ENCODE data around the gene ZBTB6. TPM values are rescaled to one million over a fixed set of nuclear protein-coding genes. Genes with fewer than 3 reads are reported as not detected.

The ZBTB6 gene
- total and polyA plus RNA-seq, 2 of the 13 experiments (the other 11 are each of a cell fraction or from before 2014, with no cell fraction given) = 3.7 to 7.1 TPM

DNA sequence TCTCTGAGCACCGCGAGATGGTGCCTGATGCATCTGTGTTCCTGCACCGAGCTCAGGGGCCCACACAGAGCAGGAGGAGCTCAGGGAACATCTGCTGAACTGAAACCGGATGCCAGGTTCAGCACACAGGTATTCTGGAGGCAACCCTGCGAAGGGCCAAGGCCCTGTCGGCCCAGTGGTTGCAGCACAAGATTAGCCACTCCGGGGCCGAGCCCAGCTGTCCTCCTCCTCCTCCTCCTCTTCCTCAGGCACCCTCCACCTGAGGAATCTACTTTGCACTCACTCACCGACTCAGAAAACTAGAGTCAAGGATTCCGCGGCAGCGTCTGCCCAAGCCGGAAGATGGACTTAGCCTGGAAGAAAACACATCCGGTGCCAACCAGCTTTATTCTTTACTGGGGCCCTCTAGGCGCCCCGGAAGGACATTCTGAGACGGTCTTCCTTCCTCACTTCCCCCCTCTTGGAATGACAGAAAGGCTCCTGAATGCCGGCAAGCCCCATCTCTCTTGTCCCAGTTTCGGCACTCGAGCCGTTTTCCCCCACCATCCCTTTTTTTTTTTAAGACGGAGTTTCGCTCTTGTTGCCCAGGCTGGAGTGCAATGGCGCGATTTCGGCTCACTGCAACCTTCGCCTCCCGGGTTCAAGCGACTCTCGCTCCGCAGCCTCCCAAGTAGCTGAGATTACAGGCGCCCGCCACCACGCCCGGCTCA, at the start of gene ZBTB6 (continued):
- TF ChIP-seq, protein P1, sequence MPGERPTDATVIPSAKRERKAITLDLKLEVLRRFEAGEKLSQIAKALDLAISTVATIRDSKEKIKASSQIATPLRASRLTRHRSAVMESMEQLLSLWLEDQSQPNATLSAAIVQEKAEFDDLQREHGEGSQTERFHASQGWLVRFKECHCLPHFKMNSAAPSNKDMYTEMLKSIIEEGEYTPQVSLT (CRISPR knock-in tag; IDR thresholded peaks at IDR 0.05; ENCODE audit: borderline replicate concordance, low read depth) = no peak
- TF ChIP-seq DNMT1 (CRISPR knock-in tag; IDR thresholded peaks at IDR 0.05) = no peak
- peak; percentile 40; the same call in 1 of the 2 replicates for TF ChIP-seq NKX3-1 (CRISPR knock-in tag; IDR thresholded peaks at IDR 0.05)
- no peak for TF ChIP-seq RARG (CRISPR knock-in tag; IDR thresholded peaks at IDR 0.05; ENCODE audit: low read depth)
- TF ChIP-seq, protein P2, sequence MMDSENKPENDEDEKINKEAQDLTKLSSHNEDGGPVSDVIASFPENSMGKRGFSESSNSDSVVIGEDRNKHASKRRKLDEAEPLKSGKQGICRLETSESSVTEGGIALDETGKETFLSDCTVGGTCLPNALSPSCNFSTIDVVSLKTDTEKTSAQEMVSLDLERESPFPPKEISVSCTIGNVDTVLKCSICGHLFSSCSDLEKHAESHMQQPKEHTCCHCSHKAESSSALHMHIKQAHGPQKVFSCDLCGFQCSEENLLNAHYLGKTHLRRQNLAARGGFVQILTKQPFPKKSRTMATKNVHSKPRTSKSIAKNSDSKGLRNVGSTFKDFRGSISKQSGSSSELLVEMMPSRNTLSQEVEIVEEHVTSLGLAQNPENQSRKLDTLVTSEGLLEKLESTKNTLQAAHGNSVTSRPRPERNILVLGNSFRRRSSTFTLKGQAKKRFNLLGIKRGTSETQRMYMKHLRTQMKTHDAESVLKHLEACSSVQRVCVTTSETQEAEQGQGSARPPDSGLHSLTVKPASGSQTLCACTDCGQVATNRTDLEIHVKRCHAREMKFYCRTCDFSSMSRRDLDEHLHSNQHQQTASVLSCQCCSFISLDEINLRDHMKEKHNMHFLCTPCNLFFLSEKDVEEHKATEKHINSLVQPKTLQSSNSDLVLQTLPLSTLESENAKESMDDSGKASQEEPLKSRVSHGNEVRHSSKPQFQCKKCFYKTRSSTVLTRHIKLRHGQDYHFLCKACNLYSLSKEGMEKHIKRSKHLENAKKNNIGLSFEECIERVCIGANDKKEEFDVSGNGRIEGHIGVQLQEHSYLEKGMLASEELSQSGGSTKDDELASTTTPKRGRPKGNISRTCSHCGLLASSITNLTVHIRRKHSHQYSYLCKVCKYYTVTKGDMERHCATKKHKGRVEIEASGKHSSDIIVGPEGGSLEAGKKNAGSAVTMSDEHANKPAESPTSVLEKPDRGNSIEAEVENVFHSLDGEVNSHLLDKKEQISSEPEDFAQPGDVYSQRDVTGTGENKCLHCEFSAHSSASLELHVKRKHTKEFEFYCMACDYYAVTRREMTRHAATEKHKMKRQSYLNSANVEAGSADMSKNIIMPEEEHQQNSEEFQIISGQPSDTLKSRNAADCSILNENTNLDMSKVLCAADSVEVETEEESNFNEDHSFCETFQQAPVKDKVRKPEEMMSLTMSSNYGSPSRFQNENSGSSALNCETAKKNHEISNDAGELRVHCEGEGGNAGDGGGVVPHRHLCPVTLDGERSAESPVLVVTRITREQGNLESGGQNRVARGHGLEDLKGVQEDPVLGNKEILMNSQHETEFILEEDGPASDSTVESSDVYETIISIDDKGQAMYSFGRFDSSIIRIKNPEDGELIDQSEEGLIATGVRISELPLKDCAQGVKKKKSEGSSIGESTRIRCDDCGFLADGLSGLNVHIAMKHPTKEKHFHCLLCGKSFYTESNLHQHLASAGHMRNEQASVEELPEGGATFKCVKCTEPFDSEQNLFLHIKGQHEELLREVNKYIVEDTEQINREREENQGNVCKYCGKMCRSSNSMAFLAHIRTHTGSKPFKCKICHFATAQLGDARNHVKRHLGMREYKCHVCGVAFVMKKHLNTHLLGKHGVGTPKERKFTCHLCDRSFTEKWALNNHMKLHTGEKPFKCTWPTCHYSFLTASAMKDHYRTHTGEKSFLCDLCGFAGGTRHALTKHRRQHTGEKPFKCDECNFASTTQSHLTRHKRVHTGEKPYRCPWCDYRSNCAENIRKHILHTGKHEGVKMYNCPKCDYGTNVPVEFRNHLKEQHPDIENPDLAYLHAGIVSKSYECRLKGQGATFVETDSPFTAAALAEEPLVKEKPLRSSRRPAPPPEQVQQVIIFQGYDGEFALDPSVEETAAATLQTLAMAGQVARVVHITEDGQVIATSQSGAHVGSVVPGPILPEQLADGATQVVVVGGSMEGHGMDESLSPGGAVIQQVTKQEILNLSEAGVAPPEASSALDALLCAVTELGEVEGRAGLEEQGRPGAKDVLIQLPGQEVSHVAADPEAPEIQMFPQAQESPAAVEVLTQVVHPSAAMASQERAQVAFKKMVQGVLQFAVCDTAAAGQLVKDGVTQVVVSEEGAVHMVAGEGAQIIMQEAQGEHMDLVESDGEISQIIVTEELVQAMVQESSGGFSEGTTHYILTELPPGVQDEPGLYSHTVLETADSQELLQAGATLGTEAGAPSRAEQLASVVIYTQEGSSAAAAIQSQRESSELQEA (CRISPR knock-in tag; IDR thresholded peaks at IDR 0.05; ENCODE audit: not compliant biosample characterization) = no peak
- TF ChIP-seq PAWR (CRISPR knock-in tag; IDR thresholded peaks at IDR 0.05; ENCODE audit: borderline replicate concordance) = no peak
- TF ChIP-seq DRAP1 (CRISPR knock-in tag; IDR thresholded peaks at IDR 0.05) = peak; percentile 66; the same call in 1 of the 2 replicates
- peak; percentile 34 for TF ChIP-seq XRCC5 (optimal IDR thresholded peaks at IDR 0.05; ENCODE audit: low read length)
- TF ChIP-seq SETDB1 (CRISPR knock-in tag; IDR thresholded peaks at IDR 0.05; ENCODE audit: borderline replicate concordance) = no peak
- TF ChIP-seq, protein P3, sequence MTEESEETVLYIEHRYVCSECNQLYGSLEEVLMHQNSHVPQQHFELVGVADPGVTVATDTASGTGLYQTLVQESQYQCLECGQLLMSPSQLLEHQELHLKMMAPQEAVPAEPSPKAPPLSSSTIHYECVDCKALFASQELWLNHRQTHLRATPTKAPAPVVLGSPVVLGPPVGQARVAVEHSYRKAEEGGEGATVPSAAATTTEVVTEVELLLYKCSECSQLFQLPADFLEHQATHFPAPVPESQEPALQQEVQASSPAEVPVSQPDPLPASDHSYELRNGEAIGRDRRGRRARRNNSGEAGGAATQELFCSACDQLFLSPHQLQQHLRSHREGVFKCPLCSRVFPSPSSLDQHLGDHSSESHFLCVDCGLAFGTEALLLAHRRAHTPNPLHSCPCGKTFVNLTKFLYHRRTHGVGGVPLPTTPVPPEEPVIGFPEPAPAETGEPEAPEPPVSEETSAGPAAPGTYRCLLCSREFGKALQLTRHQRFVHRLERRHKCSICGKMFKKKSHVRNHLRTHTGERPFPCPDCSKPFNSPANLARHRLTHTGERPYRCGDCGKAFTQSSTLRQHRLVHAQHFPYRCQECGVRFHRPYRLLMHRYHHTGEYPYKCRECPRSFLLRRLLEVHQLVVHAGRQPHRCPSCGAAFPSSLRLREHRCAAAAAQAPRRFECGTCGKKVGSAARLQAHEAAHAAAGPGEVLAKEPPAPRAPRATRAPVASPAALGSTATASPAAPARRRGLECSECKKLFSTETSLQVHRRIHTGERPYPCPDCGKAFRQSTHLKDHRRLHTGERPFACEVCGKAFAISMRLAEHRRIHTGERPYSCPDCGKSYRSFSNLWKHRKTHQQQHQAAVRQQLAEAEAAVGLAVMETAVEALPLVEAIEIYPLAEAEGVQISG (CRISPR knock-in tag; IDR thresholded peaks at IDR 0.05) = peak; percentile 89
- peak; percentile 50; the same call in 1 of the 2 replicates for TF ChIP-seq NAIF1 (CRISPR knock-in tag; IDR thresholded peaks at IDR 0.05; ENCODE audit: borderline replicate concordance)
- TF ChIP-seq ZNF747 (CRISPR knock-in tag; IDR thresholded peaks at IDR 0.05; ENCODE audit: borderline replicate concordance) = peak; percentile 49; the same call in 1 of the 2 replicates
- TF ChIP-seq AGO2 (optimal IDR thresholded peaks at IDR 0.05; ENCODE audit: low read depth, low read length) = peak; percentile 51
- TF ChIP-seq HMGXB4 (CRISPR knock-in tag; IDR thresholded peaks at IDR 0.05; ENCODE audit: borderline replicate concordance in 1 of 2, low read depth in 1 of 2) = peak; percentile 77 to 88

All from HepG2 (cell line).